DOHH2 (cell line): ENCODE measurements around the gene SLC29A3.

Source experiments
- CTCF ChIP-seq: fragments of 200-600 bp; sonication (generic); IDR thresholded peaks from one replicate; pipeline ENCODE4 v1.5.1; 2014; ENCODE audit warnings: antibody characterized with exemption, mild to moderate bottlenecking, low read depth, low read length; ENCODE audit not compliant: poor library complexity, severe bottlenecking
- EZH2phosphoT487 ChIP-seq: fragments of 200-600 bp; sonication (generic); IDR thresholded peaks from 2 replicates; pipeline ENCODE4 v1.6.1; 2017; ENCODE audit warnings: borderline replicate concordance, mild to moderate bottlenecking, antibody characterized with exemption, low read length, moderate library complexity, mixed read lengths

- no peak for TF ChIP-seq CTCF
- no peak for TF ChIP-seq EZH2phosphoT487
Observed at GRCh38 chr10:71312220-71312619, 6.8 kb upstream of the SLC29A3 start.
